ENCODE data around the gene LINGO3. TPM values are rescaled to one million over a fixed set of nuclear protein-coding genes. Genes with fewer than 3 reads are reported as not detected.
A peak's percentile ranks its signal among the peaks of the same experiment; 100 is the strongest.

Gene LINGO3
- total RNA-seq, 3 donors from 2014 or later = not detected

DNA sequence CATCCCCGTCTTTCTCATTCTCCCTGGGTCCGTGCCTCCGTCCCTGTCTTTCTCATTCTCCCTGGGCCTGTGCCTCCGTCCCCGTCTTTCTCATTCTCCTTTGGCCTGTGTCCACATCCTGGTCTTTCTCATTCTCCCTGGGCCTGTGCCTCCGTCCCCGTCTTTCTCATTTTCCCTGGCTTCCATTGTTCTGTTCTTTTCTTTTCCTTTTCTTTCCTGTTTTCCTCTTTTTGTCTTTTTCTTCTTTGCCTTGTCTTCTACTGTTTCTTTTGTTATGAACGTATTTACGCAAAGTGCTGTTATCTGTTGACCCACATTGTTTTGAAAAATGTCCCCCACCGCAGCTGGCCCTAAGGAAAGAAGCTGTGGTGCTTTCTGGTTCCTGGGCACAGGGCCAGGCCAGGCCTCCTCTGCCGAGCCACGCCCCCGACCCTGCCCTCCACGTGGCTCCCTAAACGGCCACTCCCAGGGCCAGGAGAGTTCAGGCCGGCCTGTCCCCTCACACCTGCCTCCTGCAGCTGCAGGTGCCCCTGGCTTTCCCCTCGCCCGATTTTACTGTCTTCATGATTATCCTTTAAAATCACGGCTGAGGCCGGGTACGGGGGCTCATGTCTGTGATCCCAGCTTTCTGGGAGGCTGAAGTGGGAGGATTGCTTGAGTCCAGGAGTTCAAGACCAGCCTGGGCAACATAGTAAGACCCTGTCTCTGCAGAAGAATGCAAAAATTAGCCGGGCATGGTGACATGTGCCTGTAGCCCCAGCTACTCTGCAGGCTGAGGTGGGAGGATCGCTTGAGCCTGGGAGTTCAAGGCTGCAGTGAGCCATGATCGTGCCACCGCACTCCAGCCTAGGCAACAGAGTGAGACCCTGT is 38.1 kb upstream of the LINGO3 start:
- ATAC-seq (peak; percentile 98), DNase-seq (peak; percentile 87 to 93 (median 90))
- no peak overlapping the region for H3K4me3 ChIP-seq
- intact Hi-C loops (cut with DNase I, micrococcal nuclease) = no loop called here
- H3K36me3 ChIP-seq (ENCODE audit: low read depth) = no peaks in the 10 kb centered on the region
- H3K4me1 ChIP-seq (ENCODE audit: low read depth) = peaks cover 15% of the 10 kb centered on the region
- TF ChIP-seq, protein P1, sequence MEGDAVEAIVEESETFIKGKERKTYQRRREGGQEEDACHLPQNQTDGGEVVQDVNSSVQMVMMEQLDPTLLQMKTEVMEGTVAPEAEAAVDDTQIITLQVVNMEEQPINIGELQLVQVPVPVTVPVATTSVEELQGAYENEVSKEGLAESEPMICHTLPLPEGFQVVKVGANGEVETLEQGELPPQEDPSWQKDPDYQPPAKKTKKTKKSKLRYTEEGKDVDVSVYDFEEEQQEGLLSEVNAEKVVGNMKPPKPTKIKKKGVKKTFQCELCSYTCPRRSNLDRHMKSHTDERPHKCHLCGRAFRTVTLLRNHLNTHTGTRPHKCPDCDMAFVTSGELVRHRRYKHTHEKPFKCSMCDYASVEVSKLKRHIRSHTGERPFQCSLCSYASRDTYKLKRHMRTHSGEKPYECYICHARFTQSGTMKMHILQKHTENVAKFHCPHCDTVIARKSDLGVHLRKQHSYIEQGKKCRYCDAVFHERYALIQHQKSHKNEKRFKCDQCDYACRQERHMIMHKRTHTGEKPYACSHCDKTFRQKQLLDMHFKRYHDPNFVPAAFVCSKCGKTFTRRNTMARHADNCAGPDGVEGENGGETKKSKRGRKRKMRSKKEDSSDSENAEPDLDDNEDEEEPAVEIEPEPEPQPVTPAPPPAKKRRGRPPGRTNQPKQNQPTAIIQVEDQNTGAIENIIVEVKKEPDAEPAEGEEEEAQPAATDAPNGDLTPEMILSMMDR (IDR thresholded peaks at IDR 0.05) = no peak
- no peaks in the 10 kb centered on the region for H3K9me3 ChIP-seq

DNA sequence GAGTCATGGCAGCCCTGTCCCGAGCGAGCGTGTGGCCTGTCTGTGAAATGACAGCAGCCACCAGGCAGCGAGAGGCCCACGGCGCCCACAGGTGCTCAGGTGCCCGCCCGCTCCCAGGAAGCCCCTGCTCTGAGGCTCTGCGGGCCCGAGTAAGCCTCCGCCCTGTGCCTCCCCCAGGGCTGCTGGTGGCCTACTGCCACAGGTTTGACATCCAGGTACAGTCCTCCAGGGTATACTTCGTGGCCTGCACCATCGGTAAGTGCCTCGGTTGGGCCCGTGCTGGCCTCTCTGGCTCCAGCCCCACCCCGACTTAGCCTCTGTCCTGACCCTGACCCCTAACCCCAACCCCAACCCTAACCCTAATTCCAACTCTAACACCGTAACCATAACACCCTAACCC is 37.1 kb upstream of the LINGO3 start:
- Histone ChIP-seq H3K4me3 (no peak overlapping the region), H3K36me3 (ENCODE audit: low read depth) (no peaks in the 10 kb centered on the region), H3K4me1 (ENCODE audit: low read depth) (peaks cover 15% of the 10 kb centered on the region), H3K9me3 (no peaks in the 10 kb centered on the region)
- ATAC-seq (no peak), DNase-seq (peak in 1 of 3 donors; percentile 34)
- intact Hi-C loops (cut with DNase I, micrococcal nuclease) = no loop called here
- TF ChIP-seq, protein P1 (IDR thresholded peaks at IDR 0.05) = no peak

DNA sequence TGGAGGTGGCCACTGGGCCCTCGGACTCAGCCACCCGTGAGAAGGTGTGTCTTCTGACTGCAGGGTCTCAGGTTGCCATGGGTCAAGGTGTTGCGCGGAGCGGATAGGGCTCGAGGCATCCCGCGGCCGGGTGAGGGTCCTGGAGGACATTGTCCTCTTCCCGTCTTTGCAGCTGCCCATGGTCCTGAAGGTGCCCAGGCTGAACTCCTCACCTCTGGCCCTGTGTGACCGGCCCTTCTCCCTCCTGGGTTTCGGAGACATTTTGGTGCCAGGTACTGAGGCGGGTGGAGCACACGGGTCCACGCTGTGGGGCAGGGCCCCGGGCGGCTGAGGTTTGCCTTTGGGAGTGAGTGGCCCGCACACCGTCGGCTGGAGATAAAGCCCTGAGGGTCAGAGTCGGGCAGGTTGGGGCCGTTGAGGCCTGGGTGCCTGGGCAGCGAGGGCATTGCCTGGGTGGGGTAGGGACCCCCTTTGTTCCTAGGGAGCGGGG is 36.5 kb upstream of the LINGO3 start:
- no peaks in the 10 kb centered on the region for H3K9me3 ChIP-seq
- peaks cover 15% of the 10 kb centered on the region for H3K4me1 ChIP-seq (ENCODE audit: low read depth)
- peak in 1 of 3 donors; percentile 37 for DNase-seq
- TF ChIP-seq, protein P1 (IDR thresholded peaks at IDR 0.05) = no peak
- H3K36me3 ChIP-seq (ENCODE audit: low read depth) = no peaks in the 10 kb centered on the region
- no peak for ATAC-seq
- intact Hi-C loops (cut with DNase I, micrococcal nuclease) = no loop called here
- H3K4me3 ChIP-seq = no peak overlapping the region

DNA sequence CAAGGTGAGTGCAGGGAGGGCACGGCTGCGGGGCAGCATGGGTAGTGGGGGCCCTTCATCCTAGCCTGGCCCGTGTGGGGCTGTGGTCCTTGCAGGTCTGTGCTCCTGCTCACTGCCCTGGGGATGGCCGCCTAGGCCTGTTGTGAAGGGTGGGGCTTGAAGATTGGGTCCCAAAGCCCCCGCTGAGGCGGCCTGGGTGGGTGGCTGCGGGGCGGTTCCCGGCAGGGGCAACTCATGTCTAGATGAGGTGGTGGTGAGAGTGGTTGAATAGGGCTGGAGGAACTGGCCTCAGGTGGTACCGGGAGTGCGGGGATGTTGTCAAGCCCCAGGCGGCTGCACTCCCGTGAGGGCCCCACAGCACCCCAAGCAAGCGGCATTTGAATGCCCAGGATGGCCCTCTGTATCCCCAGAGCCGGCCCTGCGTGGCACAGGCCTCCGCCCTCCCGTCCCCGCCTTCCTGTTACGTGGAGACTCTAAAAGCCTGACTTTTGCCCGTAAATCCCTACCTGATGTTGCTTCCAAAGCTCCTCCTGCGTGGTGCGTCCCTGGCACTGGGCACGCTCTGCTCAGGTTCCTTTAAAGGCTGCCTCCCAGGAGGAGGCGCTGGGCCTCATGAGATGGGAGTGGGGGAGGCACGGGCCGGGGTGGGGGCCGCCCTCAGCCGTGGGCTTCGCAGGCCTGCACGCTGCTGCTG is 35.5 kb upstream of the LINGO3 start:
- no peak for ATAC-seq
- intact Hi-C loops (cut with DNase I, micrococcal nuclease) = no loop called here
- peaks cover 15% of the 10 kb centered on the region for H3K4me1 ChIP-seq (ENCODE audit: low read depth)
- TF ChIP-seq, protein P1 (IDR thresholded peaks at IDR 0.05) = no peak
- no peaks in the 10 kb centered on the region for H3K36me3 ChIP-seq (ENCODE audit: low read depth)
- H3K4me3 ChIP-seq = no peak overlapping the region
- peak in 2 of 3 donors; percentile 18 to 49 for DNase-seq
- H3K9me3 ChIP-seq = no peaks in the 10 kb centered on the region

DNA sequence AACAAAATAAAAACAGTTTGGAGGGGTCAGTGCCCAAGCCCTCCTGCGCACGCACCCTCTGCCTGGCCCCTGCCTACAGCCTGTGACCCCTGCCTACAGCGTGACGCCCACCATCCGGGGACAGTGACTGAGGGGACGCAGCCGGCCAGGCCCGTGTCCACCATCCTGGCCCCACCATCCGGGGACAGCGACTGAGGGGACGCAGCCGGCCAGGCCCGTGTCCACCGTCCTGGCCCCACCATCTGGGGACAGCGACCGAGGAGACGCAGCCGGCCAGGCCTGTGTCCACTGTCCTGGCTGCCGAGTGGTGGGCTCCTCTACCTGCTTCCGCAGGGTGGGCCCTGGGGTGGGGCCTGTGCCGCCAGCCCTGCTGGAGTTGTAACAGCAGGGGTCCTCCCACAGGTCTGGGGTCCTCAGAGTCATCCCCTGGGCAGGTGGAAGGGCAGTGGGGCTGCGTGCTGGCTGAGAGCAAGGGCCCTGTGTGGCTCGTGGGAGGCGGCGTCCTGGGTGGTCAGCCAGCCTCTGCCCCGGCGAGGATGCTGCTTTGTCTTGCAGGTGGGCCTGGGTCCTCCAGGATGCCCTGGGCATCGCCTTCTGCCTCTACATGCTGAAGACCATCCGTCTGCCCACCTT is 34.8 kb upstream of the LINGO3 start:
- no peaks in the 10 kb centered on the region for H3K9me3 ChIP-seq
- H3K36me3 ChIP-seq (ENCODE audit: low read depth) = no peaks in the 10 kb centered on the region
- peak in 2 of 3 donors; percentile 25 to 41 for DNase-seq
- ATAC-seq = no peak
- intact Hi-C loops (cut with DNase I, micrococcal nuclease) = no loop called here
- H3K4me3 ChIP-seq = no peak overlapping the region
- H3K4me1 ChIP-seq (ENCODE audit: low read depth) = peaks cover 15% of the 10 kb centered on the region
- TF ChIP-seq, protein P1 (IDR thresholded peaks at IDR 0.05) = no peak

Measured in mucosa of descending colon (tissue), 3 donors.